Stimulated activated CD4-positive, alpha-beta T cell treated with anti-CD3 and anti-CD28 coated beads, Interleukin-2, amount 100 ng/mL, for 4 hours (primary cell): ENCODE data around the gene SNX4.

ENCODE experiments used
- DNase-seq: peaks from one replicate; pipeline ENCODE4 v3.0.0-alpha.2; 2020; ENCODE audit warnings: low read depth

Gene SNX4

GRCh38 chr3:125403789-125404188, 116.2 kb downstream of the SNX4 start:
- DNase-seq, result no peak

- DNase-seq, result no peak
Observed at GRCh38 chr3:125402639-125403038, 117.4 kb downstream of the SNX4 start.

- DNase-seq, result no peak
Observed at GRCh38 chr3:125401402-125401801, 118.6 kb downstream of the SNX4 start.

GRCh38 chr3:125398952-125399351, 121.0 kb downstream of the SNX4 start:
- DNase-seq, result no peak
